OCI-LY1 (cell line): ENCODE results near the gene CYSRT1.

ENCODE experiments used
- CTCF ChIP-seq: fragments of 200-600 bp; sonication (generic), shearing (Covaris generic); IDR thresholded peaks from 2 replicates; pipeline ENCODE4 v1.5.1; 2017; ENCODE audit warnings: mild to moderate bottlenecking, antibody characterized with exemption, low read length, moderate library complexity, mixed read lengths
- EZH2 ChIP-seq: fragments of 200-600 bp; sonication (generic), shearing (Covaris generic); IDR thresholded peaks from 2 replicates; pipeline ENCODE4 v1.8.0; 2017; ENCODE audit warnings: borderline replicate concordance, mixed run types, mild to moderate bottlenecking, antibody characterized with exemption, low read length, moderate library complexity, mixed read lengths

DNA sequence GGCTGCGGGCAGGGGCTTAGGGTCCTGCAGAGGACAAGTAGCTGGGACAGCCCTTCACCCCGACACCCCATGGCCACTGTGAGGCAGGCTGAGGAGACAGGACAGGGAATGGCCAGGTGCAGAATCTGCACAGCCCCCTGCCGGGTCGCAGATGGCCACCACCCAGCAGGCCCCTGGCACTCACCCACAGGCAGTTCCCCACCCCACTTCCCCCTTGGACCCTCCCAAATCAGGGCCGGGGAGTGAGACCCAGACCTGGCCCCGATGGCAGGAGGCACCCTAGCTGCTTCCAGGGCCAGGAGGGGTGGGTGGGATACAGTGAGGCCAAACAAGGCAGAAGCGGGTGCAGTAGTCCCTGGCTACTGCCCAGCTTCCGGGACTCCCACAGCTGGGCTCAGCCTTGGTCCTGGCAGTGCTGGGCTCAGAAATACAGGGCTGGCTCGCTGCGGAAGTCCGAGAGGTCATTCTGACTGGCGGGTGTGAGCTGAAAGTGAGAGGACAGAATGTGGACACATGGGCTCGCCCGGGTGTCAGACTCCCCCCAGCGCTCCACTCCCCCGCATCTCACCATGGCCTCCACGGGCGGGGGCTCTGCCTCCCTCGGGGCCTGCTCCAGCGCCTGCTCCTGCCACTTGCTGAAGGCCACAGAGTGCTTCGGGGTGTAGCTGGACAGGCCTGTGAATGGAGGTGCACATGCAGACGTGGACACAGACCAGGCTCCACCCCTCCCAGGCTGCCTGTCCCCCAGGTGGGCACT lies 33.1 kb upstream of the CYSRT1 start:
- no peak for TF ChIP-seq CTCF
- no peak for TF ChIP-seq EZH2
